Kidney (tissue), 14 donors: Measurements from ENCODE around the gene ANAPC16. TPM values are rescaled to one million over a fixed set of nuclear protein-coding genes. Genes with fewer than 3 reads are reported as not detected.

Experiments
- DNase-seq, 5 donors: peaks; one replicate each; pipeline ENCODE4 v3.0.0-alpha.2; 2013 to 2020
- FAIRE-seq: peaks from 2 replicates; lab custom pipeline; 2012; peaks lifted over from hg19 to GRCh38; lab: Jason Lieb, UNC
- H3K27ac ChIP-seq, 2 donors: one replicate each; pipeline ENCODE4 v1.7.0; 2013; ENCODE audit warnings: low read depth in 2 of 2, low read length in 2 of 2, inconsistent platforms in 1 of 2
- H3K27me3 ChIP-seq: one replicate; pipeline ENCODE4 v1.7.1; 2013; ENCODE audit warnings: low read length, inconsistent platforms; ENCODE audit not compliant: control insufficient read depth, insufficient read depth
- H3K36me3 ChIP-seq, 3 donors: one replicate each; pipeline versions ENCODE4 v1.7.0 to v1.7.1; 2013; ENCODE audit warnings: low read length in 3 of 3, control low read depth in 1 of 3, inconsistent platforms in 1 of 3; ENCODE audit not compliant: insufficient read depth in 3 of 3, control insufficient read depth in 2 of 3
- H3K4me1 ChIP-seq, 3 donors: one replicate each; pipeline versions ENCODE4 v1.7.0 to v1.7.1; 2013; ENCODE audit warnings: low read length in 3 of 3, inconsistent platforms in 1 of 3, low read depth in 1 of 3; ENCODE audit not compliant: control insufficient read depth in 2 of 3, insufficient read depth in 2 of 3
- H3K4me3 ChIP-seq, 3 donors: one replicate each; pipeline versions ENCODE4 v1.7.0 to v1.8.1; 2013; ENCODE audit warnings: low read length in 3 of 3, control low read depth in 1 of 3, inconsistent platforms in 1 of 3
- H3K9ac ChIP-seq, 3 donors: one replicate each; pipeline versions ENCODE4 v1.7.0 to v1.7.1; 2013; ENCODE audit warnings: low read length in 3 of 3, control low read depth in 1 of 3, inconsistent platforms in 1 of 3
- H3K9me3 ChIP-seq, 3 donors: one replicate each; pipeline versions ENCODE4 v1.7.0 to v1.7.1; 2013; ENCODE audit warnings: low read length in 3 of 3, control low read depth in 1 of 3, inconsistent platforms in 1 of 3; ENCODE audit not compliant: control insufficient read depth in 2 of 3, insufficient read depth in 1 of 3
- CTCF ChIP-seq: IDR thresholded peaks from 3 replicates; pipeline ENCODE4 v1.5.1; 2012; ENCODE audit warnings: mild to moderate bottlenecking, moderate library complexity, borderline replicate concordance; ENCODE audit not compliant: insufficient read depth; ENCODE audit errors: extremely low read depth
- intact Hi-C: fragments of 100-400 bp; cut with DNase I; formaldehyde crosslinking; loops from one replicate; pipeline ENCODE4 v1.11.1; 2022
- polyA plus RNA-seq: library from polyadenylated mRNA; stranded (reverse); fragments of 350-450 nt; fragmentation: Illumina TruSeq; extraction: RNeasy Lipid Tissue Mini Kit (QIAGEN cat#74804); gene quantifications from one replicate; pipeline ENCODE4 v1.2.3, GENCODE V29; 2014; ENCODE audit warnings: low read depth, low replicate concordance; ENCODE audit not compliant: insufficient read depth
- total RNA-seq: library from RNA; stranded (reverse); fragmentation: NEBNext Ultra II Directional; extraction: Animal tissue kit (Norgen Biotek cat#: 25700); gene quantifications from one replicate; pipeline ENCODE4 v1.2.1, GENCODE V29; 2021
- donor health status: control.
- donor health status: control.
- donor health status: control.
- donor health status: control.
- donor health status: control.
- donor health status: DM: yes; HTN: yes; CAD: no.
- donor health status: Normal renal cell carcinoma (clear cell type).

The ANAPC16 gene
- total and polyA plus RNA-seq, 2 donors from 2014 or later = 132 to 210 TPM

GRCh38 chr10:72274730-72275350 is 59.0 kb downstream of the ANAPC16 start:
- Histone ChIP-seq H3K9ac (peak overlapping the region; percentile 96 to 98 (median 98)), H3K4me3 (peak overlapping the region; percentile 97 to 98 (median 98)), H3K27me3 (no peaks in the 10 kb centered on the region), H3K9me3 (no peaks in the 10 kb centered on the region), H3K36me3 (peaks cover 0 to 13% (median 2%) of the 10 kb centered on the region in 3 donors), H3K27ac (peak overlapping the region; percentile 99), H3K4me1 (peaks cover 0 to 11% (median 8%) of the 10 kb centered on the region in 3 donors)
- no peak for FAIRE-seq
- intact Hi-C loops = loop anchor here (10.0 kb wide), 1 partner anchor 60 kb away; no protein-coding TSS in a partner anchor
- DNase-seq = peak; percentile 80 to 92 (median 84)
- TF ChIP-seq CTCF = peak; percentile 58

- DNase-seq (peak in 3 of 5 donors; percentile 31 to 83 (median 68)), FAIRE-seq (no peak)
- TF ChIP-seq CTCF = no peak
- Histone ChIP-seq H3K9me3 (no peaks in the 10 kb centered on the region), H3K4me3 (peak overlapping the region; percentile 97 to 98 (median 98)), H3K36me3 (peaks cover 0 to 13% (median 2%) of the 10 kb centered on the region in 3 donors), H3K9ac (peak overlapping the region; percentile 96 to 98 (median 98)), H3K4me1 (peaks cover 0 to 11% (median 8%) of the 10 kb centered on the region in 3 donors), H3K27me3 (no peaks in the 10 kb centered on the region), H3K27ac (peak overlapping the region; percentile 99)
- intact Hi-C loops = loop anchor here (10.0 kb wide), 1 partner anchor 59 kb away; no protein-coding TSS in a partner anchor
These were observed 59.7 kb downstream of the ANAPC16 start for GRCh38 chr10:72275351-72276012.

GRCh38 chr10:72276013-72276387 is 60.2 kb downstream of the ANAPC16 start:
- peaks cover 0 to 13% (median 2%) of the 10 kb centered on the region in 3 donors for H3K36me3 ChIP-seq
- no peaks in the 10 kb centered on the region for H3K9me3 ChIP-seq
- DNase-seq (peak in 1 of 5 donors; percentile 85), FAIRE-seq (no peak)
- no peak for TF ChIP-seq CTCF
- peaks cover 0 to 11% (median 8%) of the 10 kb centered on the region in 3 donors for H3K4me1 ChIP-seq
- H3K27me3 ChIP-seq = no peaks in the 10 kb centered on the region
- peak overlapping the region in 1 of 3 donors; percentile 98 for H3K9ac ChIP-seq
- intact Hi-C loops = loop anchor here (10.0 kb wide), 1 partner anchor 59 kb away; no protein-coding TSS in a partner anchor
- H3K27ac ChIP-seq = peak overlapping the region; percentile 99
- H3K4me3 ChIP-seq = peak overlapping the region; percentile 97 to 98 (median 98)
